ENCODE measurements around the gene ENAM.
"Not testable (repeated sequence)": the region's sequence is repeated elsewhere in the genome, so short reads cannot be mapped to it uniquely, and the experiment has no call there.

The ENAM gene

GRCh38 chr4:70651864-70652506 is 23.4 kb downstream of the ENAM start:
- no peak for DNase-seq (ENCODE audit: insufficient read length, low spot score)
- no peak for TF ChIP-seq POU2F2 (IDR thresholded peaks at IDR 0.05; ENCODE audit: low read depth, low read length)
- no peak for TF ChIP-seq PAX5 (IDR thresholded peaks at IDR 0.05; ENCODE audit: insufficient read depth, low read length, severe bottlenecking)
- no peak for TF ChIP-seq TAF1 (IDR thresholded peaks at IDR 0.05; ENCODE audit: low read depth, low read length)
- TF ChIP-seq POLR2AphosphoS5 (IDR thresholded peaks at IDR 0.05; ENCODE audit: low read depth, low read length), result no peak
- no peak for TF ChIP-seq SPI1 (IDR thresholded peaks at IDR 0.05; ENCODE audit: low read depth, low read length)
- no peak for TF ChIP-seq POLR2A (IDR thresholded peaks at IDR 0.05; ENCODE audit: low read depth, low read length)
- peak; percentile 82 for FAIRE-seq

GRCh38 chr4:70654605-70655011 is 26.1 kb downstream of the ENAM start:
- TF ChIP-seq TAF1 (IDR thresholded peaks at IDR 0.05; ENCODE audit: low read depth, low read length), result no peak
- TF ChIP-seq POLR2A (IDR thresholded peaks at IDR 0.05; ENCODE audit: low read depth, low read length), result no peak
- no peak for TF ChIP-seq POU2F2 (IDR thresholded peaks at IDR 0.05; ENCODE audit: low read depth, low read length)
- no peak for TF ChIP-seq SPI1 (IDR thresholded peaks at IDR 0.05; ENCODE audit: low read depth, low read length)
- TF ChIP-seq PAX5 (IDR thresholded peaks at IDR 0.05; ENCODE audit: insufficient read depth, low read length, severe bottlenecking), result no peak
- no peak for TF ChIP-seq POLR2AphosphoS5 (IDR thresholded peaks at IDR 0.05; ENCODE audit: low read depth, low read length)
- no peak for DNase-seq (ENCODE audit: insufficient read length, low spot score)
- no peak for FAIRE-seq

- TF ChIP-seq PAX5 (IDR thresholded peaks at IDR 0.05; ENCODE audit: insufficient read depth, low read length, severe bottlenecking), result no peak
- no peak for TF ChIP-seq POU2F2 (IDR thresholded peaks at IDR 0.05; ENCODE audit: low read depth, low read length)
- no peak for TF ChIP-seq TAF1 (IDR thresholded peaks at IDR 0.05; ENCODE audit: low read depth, low read length)
- TF ChIP-seq POLR2A (IDR thresholded peaks at IDR 0.05; ENCODE audit: low read depth, low read length), result no peak
- no peak for TF ChIP-seq SPI1 (IDR thresholded peaks at IDR 0.05; ENCODE audit: low read depth, low read length)
- TF ChIP-seq POLR2AphosphoS5 (IDR thresholded peaks at IDR 0.05; ENCODE audit: low read depth, low read length), result no peak
Measured at GRCh38 chr4:70657326-70657725, 28.8 kb downstream of the ENAM start.

GRCh38 chr4:70658418-70658817 is 29.9 kb downstream of the ENAM start:
- no peak for DNase-seq (ENCODE audit: insufficient read length, low spot score)
- peak; percentile 84 for FAIRE-seq

More at GRCh38 chr4:70657326-70657725, 28.8 kb downstream of the ENAM start:
- FAIRE-seq (no peak), DNase-seq (ENCODE audit: insufficient read length, low spot score) (no peak)

GRCh38 chr4:70660106-70660505 is 31.6 kb downstream of the ENAM start:
- DNase-seq (ENCODE audit: insufficient read length, low spot score) (no peak), FAIRE-seq (peak; percentile 54)
- no peak for TF ChIP-seq TAF1 (IDR thresholded peaks at IDR 0.05; ENCODE audit: low read depth, low read length)
- no peak for TF ChIP-seq SPI1 (IDR thresholded peaks at IDR 0.05; ENCODE audit: low read depth, low read length)
- TF ChIP-seq POLR2AphosphoS5 (IDR thresholded peaks at IDR 0.05; ENCODE audit: low read depth, low read length), result no peak
- TF ChIP-seq POLR2A (IDR thresholded peaks at IDR 0.05; ENCODE audit: low read depth, low read length), result no peak
- no peak for TF ChIP-seq PAX5 (IDR thresholded peaks at IDR 0.05; ENCODE audit: insufficient read depth, low read length, severe bottlenecking)
- TF ChIP-seq POU2F2 (IDR thresholded peaks at IDR 0.05; ENCODE audit: low read depth, low read length), result no peak

More at GRCh38 chr4:70658418-70658817, 29.9 kb downstream of the ENAM start:
- TF ChIP-seq TAF1 (IDR thresholded peaks at IDR 0.05; ENCODE audit: low read depth, low read length), result no peak
- no peak for TF ChIP-seq POLR2AphosphoS5 (IDR thresholded peaks at IDR 0.05; ENCODE audit: low read depth, low read length)
- TF ChIP-seq SPI1 (IDR thresholded peaks at IDR 0.05; ENCODE audit: low read depth, low read length), result no peak
- TF ChIP-seq POU2F2 (IDR thresholded peaks at IDR 0.05; ENCODE audit: low read depth, low read length), result no peak
- TF ChIP-seq PAX5 (IDR thresholded peaks at IDR 0.05; ENCODE audit: insufficient read depth, low read length, severe bottlenecking), result no peak
- no peak for TF ChIP-seq POLR2A (IDR thresholded peaks at IDR 0.05; ENCODE audit: low read depth, low read length)

- peak; percentile 80 for FAIRE-seq
Measured at GRCh38 chr4:70661309-70661922, 32.9 kb downstream of the ENAM start.

GRCh38 chr4:70666369-70666768 is 37.8 kb downstream of the ENAM start, which contains the start of gene JCHAIN:
JCHAIN (minus strand) TSS chr4:70666508; CDS start chr4:70666490, 18 bp downstream.
- FAIRE-seq, result peak; percentile 64
- DNase-seq (ENCODE audit: insufficient read length, low spot score), result no peak
- TF ChIP-seq TAF1 (IDR thresholded peaks at IDR 0.05; ENCODE audit: low read depth, low read length), result no peak
- TF ChIP-seq POU2F2 (IDR thresholded peaks at IDR 0.05; ENCODE audit: low read depth, low read length), result no peak
- TF ChIP-seq PAX5 (IDR thresholded peaks at IDR 0.05; ENCODE audit: insufficient read depth, low read length, severe bottlenecking), result no peak
- no peak for TF ChIP-seq POLR2A (IDR thresholded peaks at IDR 0.05; ENCODE audit: low read depth, low read length)
- peak; percentile 24; the same call in 1 of the 2 replicates for TF ChIP-seq SPI1 (IDR thresholded peaks at IDR 0.05; ENCODE audit: low read depth, low read length)
- TF ChIP-seq POLR2AphosphoS5 (IDR thresholded peaks at IDR 0.05; ENCODE audit: low read depth, low read length), result no peak

More at GRCh38 chr4:70661309-70661922, 32.9 kb downstream of the ENAM start:
- DNase-seq (ENCODE audit: insufficient read length, low spot score), result not testable (repeated sequence)

- no peak for TF ChIP-seq SPI1 (IDR thresholded peaks at IDR 0.05; ENCODE audit: low read depth, low read length)
- DNase-seq (ENCODE audit: insufficient read length, low spot score) (no peak), FAIRE-seq (peak; percentile 58)
Measured at GRCh38 chr4:70667740-70668535, 39.4 kb downstream of the ENAM start.

- no peak for TF ChIP-seq POLR2AphosphoS5 (IDR thresholded peaks at IDR 0.05; ENCODE audit: low read depth, low read length)
- TF ChIP-seq POU2F2 (IDR thresholded peaks at IDR 0.05; ENCODE audit: low read depth, low read length), result no peak
- TF ChIP-seq SPI1 (IDR thresholded peaks at IDR 0.05; ENCODE audit: low read depth, low read length), result no peak
- TF ChIP-seq PAX5 (IDR thresholded peaks at IDR 0.05; ENCODE audit: insufficient read depth, low read length, severe bottlenecking), result no peak
- no peak for TF ChIP-seq TAF1 (IDR thresholded peaks at IDR 0.05; ENCODE audit: low read depth, low read length)
- TF ChIP-seq POLR2A (IDR thresholded peaks at IDR 0.05; ENCODE audit: low read depth, low read length), result no peak
- FAIRE-seq (no peak), DNase-seq (ENCODE audit: insufficient read length, low spot score) (no peak)
Measured at GRCh38 chr4:70670332-70671014, 41.9 kb downstream of the ENAM start.

Measured in GM12891 (cell line).